Erythroblast (primary cell): ENCODE data around the gene SECTM1.

Experiments used
- GATA1 ChIP-seq: IDR thresholded peaks from 2 replicates; pipeline ENCODE4 v1.6.1; 2011; ENCODE audit warnings: low read depth, mild to moderate bottlenecking, control low read depth, low read length, moderate library complexity
- POLR2A ChIP-seq: IDR thresholded peaks from 2 replicates; pipeline ENCODE4 v1.6.1; 2011; ENCODE audit warnings: mild to moderate bottlenecking, low read length

- peak; percentile 59 for TF ChIP-seq POLR2A
- no peak for TF ChIP-seq GATA1
Observed at GRCh38 chr17:82297714-82298537, 35.6 kb downstream of the SECTM1 start.
